Measurements from ENCODE around the gene ANXA5.

- TF ChIP-seq POLR2A (IDR thresholded peaks at IDR 0.05; ENCODE audit: low read depth, low read length) (no peak), CTCF (conservative IDR thresholded peaks at IDR 0.05; ENCODE audit: low read depth, low read length) (no peak), CHD1 (IDR thresholded peaks at IDR 0.05; ENCODE audit: low read depth, low read length) (no peak), RAD21 (IDR thresholded peaks at IDR 0.05; ENCODE audit: low read length) (no peak), RCOR1 (IDR thresholded peaks at IDR 0.05; ENCODE audit: insufficient replicate concordance, low read length) (no peak), FOS (IDR thresholded peaks at IDR 0.05; ENCODE audit: low read depth, low read length) (no peak), RFX5 (IDR thresholded peaks at IDR 0.05; ENCODE audit: low read depth, low read length) (no peak)
- TF ChIP-seq, protein P1, sequence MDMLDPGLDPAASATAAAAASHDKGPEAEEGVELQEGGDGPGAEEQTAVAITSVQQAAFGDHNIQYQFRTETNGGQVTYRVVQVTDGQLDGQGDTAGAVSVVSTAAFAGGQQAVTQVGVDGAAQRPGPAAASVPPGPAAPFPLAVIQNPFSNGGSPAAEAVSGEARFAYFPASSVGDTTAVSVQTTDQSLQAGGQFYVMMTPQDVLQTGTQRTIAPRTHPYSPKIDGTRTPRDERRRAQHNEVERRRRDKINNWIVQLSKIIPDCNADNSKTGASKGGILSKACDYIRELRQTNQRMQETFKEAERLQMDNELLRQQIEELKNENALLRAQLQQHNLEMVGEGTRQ (IDR thresholded peaks at IDR 0.05; ENCODE audit: low read depth, low read length): no peak
Measured at GRCh38 chr4:121676345-121677075, 20.3 kb downstream of the ANXA5 start.
